NT2/D1 (cell line): ENCODE data around the gene FAM200A.

Experiments used
- SUZ12 ChIP-seq: IDR thresholded peaks from 2 replicates; pipeline ENCODE4 v1.6.1; 2011; ENCODE audit not compliant: insufficient read length, insufficient read depth; ENCODE audit errors: extremely low read depth
- YY1 ChIP-seq: IDR thresholded peaks from 2 replicates; pipeline ENCODE4 v1.6.1; 2011; ENCODE audit not compliant: insufficient read length, insufficient read depth
- ZNF274 ChIP-seq: IDR thresholded peaks from 2 replicates; pipeline ENCODE4 v1.6.1; 2011; ENCODE audit warnings: mild to moderate bottlenecking, low read depth, low read length

DNA sequence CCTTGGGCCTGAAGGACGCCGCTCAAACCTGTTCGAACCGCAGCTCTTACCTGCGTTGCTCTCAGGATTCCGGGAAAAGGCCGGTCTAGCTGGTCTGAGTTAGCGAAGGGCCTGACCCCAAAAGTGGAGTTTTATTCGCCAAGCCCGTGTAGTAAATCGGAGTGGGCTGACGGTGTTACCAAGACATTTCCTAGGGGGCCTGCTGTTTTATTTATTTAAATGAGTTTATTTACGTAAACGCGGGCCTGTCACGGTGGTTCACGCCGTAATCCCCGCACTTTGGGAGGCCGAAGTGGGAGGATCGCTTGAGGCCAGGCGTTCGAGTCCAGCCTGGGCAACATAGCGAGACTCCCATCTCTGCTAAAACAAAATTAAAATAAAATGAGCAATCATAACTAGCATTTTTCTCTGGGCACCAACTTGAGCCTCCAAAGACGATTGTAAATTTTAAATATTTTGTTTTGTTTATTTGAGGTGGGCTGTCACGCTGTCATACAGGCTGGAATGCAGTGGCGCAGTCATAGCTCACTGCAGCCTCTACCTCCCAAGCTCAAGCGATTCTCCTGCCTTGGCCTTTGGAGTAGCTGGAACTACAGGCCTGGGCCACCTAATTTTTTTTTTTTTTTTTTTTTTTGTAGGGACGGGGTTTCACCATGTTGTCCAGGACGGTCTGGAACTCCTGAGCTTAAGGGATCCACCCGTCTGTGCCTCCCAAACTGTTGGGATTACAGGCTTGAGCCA is 7.4 kb upstream of the FAM200A start:
- no peak for TF ChIP-seq ZNF274
- TF ChIP-seq SUZ12, result no peak
- no peak for TF ChIP-seq YY1
